ENCODE measurements around the gene ACP4. TPM values are rescaled to one million over a fixed set of nuclear protein-coding genes. Genes with fewer than 3 reads are reported as not detected.
"Not testable (repeated sequence)": the region's sequence is repeated elsewhere in the genome, so short reads cannot be mapped to it uniquely, and the experiment has no call there.

The ACP4 gene
- polyA plus RNA-seq, 3 donors, result not detected

DNA sequence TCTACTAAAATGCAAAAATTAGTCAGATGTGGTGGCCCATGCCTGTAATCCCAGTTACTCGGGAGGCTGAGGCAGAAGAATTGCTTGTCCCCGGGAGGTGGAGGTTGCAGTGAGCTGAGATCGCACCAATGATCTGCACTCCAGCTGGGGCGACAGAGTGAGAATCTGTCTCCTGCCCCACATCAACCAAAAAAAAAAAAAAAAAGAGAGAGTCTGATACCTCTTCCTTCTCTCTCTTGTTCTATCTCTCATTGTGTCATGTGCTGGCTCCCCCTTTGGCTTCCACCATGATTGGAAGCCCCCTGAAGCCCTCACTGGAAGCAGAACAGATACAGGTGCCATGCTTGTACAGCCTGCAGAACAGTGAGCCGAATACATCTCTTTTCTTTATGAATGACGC lies 46.7 kb upstream of the ACP4 start:
- Histone ChIP-seq H4K20me1 (ENCODE audit: insufficient read depth, low read length) (no peaks in the 10 kb centered on the region), H3K4me2 (replicated peaks; ENCODE audit: extremely low read depth, low read length, poor library complexity, severe bottlenecking) (no peak overlapping the region), H2AFZ (ENCODE audit: insufficient read depth, low read depth, low read length, poor library complexity, severe bottlenecking) (no peak overlapping the region), H3K36me3 (replicated peaks in 1 of 2; ENCODE audit: control insufficient read depth in 1 of 2, insufficient read depth in 2 of 2, low read length in 2 of 2) (no peaks in the 10 kb centered on the region), H3K4me3 (replicated peaks in 1 of 3; ENCODE audit: low read depth in 2 of 3, low read length in 3 of 3) (no peak overlapping the region), H3K79me2 (ENCODE audit: insufficient read depth, low read length) (no peaks in the 10 kb centered on the region), H3K9ac (ENCODE audit: insufficient read depth, low read length, poor library complexity, severe bottlenecking) (no peak overlapping the region), H3K4me1 (ENCODE audit: control insufficient read depth in 1 of 2, insufficient read depth in 2 of 2, low read length in 2 of 2) (no peaks in the 10 kb centered on the region), H3K27ac (ENCODE audit: low read depth in 1 of 2, low read length in 2 of 2) (no peak overlapping the region), H3K27me3 (ENCODE audit: control insufficient read depth in 2 of 2, insufficient read depth in 2 of 2, low read length in 2 of 2) (peaks cover 0 to 5% of the 10 kb centered on the region in 2 donors), H3K9me3 (replicated peaks in 1 of 2; ENCODE audit: control insufficient read depth in 1 of 2, insufficient read depth in 1 of 2, low read length in 2 of 2) (no peaks in the 10 kb centered on the region)
- WGBS (ENCODE audit: insufficient coverage), result 93% methylated on average over 3 of the region's 6 CpGs
- TF ChIP-seq, protein P1, sequence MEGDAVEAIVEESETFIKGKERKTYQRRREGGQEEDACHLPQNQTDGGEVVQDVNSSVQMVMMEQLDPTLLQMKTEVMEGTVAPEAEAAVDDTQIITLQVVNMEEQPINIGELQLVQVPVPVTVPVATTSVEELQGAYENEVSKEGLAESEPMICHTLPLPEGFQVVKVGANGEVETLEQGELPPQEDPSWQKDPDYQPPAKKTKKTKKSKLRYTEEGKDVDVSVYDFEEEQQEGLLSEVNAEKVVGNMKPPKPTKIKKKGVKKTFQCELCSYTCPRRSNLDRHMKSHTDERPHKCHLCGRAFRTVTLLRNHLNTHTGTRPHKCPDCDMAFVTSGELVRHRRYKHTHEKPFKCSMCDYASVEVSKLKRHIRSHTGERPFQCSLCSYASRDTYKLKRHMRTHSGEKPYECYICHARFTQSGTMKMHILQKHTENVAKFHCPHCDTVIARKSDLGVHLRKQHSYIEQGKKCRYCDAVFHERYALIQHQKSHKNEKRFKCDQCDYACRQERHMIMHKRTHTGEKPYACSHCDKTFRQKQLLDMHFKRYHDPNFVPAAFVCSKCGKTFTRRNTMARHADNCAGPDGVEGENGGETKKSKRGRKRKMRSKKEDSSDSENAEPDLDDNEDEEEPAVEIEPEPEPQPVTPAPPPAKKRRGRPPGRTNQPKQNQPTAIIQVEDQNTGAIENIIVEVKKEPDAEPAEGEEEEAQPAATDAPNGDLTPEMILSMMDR (IDR thresholded peaks at IDR 0.05), result no peak
- Mint-ChIP-seq H3K27me3 (ENCODE audit: low read depth in 3 of 3) (peaks cover 7 to 26% (median 15%) of the 10 kb centered on the region in 3 donors), H3K27ac (no peak overlapping the region), H3K36me3 (no peaks in the 10 kb centered on the region), H3K4me3 (no peak overlapping the region), H3K4me1 (peaks cover 2% of the 10 kb centered on the region), H3K9me3 (peaks cover 0 to 2% (median 0%) of the 10 kb centered on the region in 7 donors)
- intact Hi-C loops (cut with micrococcal nuclease), result no loop called here
- no peak for DNase-seq

DNA sequence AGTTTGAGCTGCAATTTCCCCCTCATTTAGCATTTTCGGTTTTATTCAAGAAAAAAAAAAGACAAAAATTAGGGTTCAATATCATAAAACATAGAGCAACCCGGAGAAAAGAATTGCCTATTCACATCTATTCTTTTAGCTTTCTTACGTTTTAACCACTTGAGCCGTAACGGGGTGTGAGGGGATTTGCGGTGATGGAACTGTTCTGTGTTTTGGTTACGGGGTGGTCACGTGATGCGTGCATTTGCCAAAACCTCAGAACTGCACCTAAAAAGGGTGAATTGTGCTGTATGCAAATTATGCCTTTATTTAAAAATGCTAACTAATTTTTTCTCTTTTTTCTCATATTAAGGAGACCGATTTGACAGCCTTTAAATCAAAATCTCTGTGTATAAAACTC lies 45.0 kb upstream of the ACP4 start:
- H2AFZ ChIP-seq (ENCODE audit: insufficient read depth, low read depth, low read length, poor library complexity, severe bottlenecking), result no peak overlapping the region
- H3K27me3 ChIP-seq (ENCODE audit: control insufficient read depth in 2 of 2, insufficient read depth in 2 of 2, low read length in 2 of 2), result peaks cover 0 to 5% of the 10 kb centered on the region in 2 donors
- intact Hi-C loops (cut with micrococcal nuclease), result no loop called here
- H3K36me3 ChIP-seq (replicated peaks in 1 of 2; ENCODE audit: control insufficient read depth in 1 of 2, insufficient read depth in 2 of 2, low read length in 2 of 2), result no peaks in the 10 kb centered on the region
- no peak overlapping the region for H3K27ac ChIP-seq (ENCODE audit: low read depth in 1 of 2, low read length in 2 of 2)
- H3K4me2 ChIP-seq (replicated peaks; ENCODE audit: extremely low read depth, low read length, poor library complexity, severe bottlenecking), result no peak overlapping the region
- no peaks in the 10 kb centered on the region for H4K20me1 ChIP-seq (ENCODE audit: insufficient read depth, low read length)
- Mint-ChIP-seq H3K27me3 (ENCODE audit: low read depth in 3 of 3) (peaks cover 11 to 18% (median 15%) of the 10 kb centered on the region in 3 donors), H3K4me3 (no peak overlapping the region), H3K36me3 (no peaks in the 10 kb centered on the region), H3K4me1 (no peaks in the 10 kb centered on the region), H3K9me3 (peaks cover 0 to 3% (median 0%) of the 10 kb centered on the region in 7 donors), H3K27ac (no peak overlapping the region)
- no CpG with 5 or more reads among the region's 10 CpGs for WGBS (ENCODE audit: insufficient coverage)
- no peaks in the 10 kb centered on the region for H3K9me3 ChIP-seq (replicated peaks in 1 of 2; ENCODE audit: control insufficient read depth in 1 of 2, insufficient read depth in 1 of 2, low read length in 2 of 2)
- H3K4me3 ChIP-seq (replicated peaks in 1 of 3; ENCODE audit: low read depth in 2 of 3, low read length in 3 of 3), result no peak overlapping the region
- no peaks in the 10 kb centered on the region for H3K4me1 ChIP-seq (ENCODE audit: control insufficient read depth in 1 of 2, insufficient read depth in 2 of 2, low read length in 2 of 2)
- H3K9ac ChIP-seq (ENCODE audit: insufficient read depth, low read length, poor library complexity, severe bottlenecking), result no peak overlapping the region
- no peaks in the 10 kb centered on the region for H3K79me2 ChIP-seq (ENCODE audit: insufficient read depth, low read length)
- no peak for DNase-seq
- TF ChIP-seq, protein P1 (IDR thresholded peaks at IDR 0.05), result no peak

DNA sequence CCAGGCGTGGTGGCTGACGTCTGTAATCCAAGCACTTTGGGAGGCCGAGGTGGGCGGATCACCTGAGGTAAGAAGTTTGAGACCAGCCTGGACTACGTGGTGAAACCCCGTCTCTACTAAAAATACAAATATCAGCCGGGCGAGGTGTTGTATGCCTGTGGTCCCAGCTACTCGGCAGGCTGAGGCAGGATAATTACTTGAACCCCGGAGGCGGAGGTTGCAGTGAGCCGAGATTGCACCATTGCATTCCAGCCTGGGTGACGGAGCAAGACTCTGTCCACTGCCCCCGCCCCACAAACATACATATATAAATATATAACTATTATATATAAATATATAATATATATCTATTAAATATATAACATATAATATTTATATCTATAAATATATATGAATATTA lies 43.1 kb upstream of the ACP4 start:
- H3K79me2 ChIP-seq (ENCODE audit: insufficient read depth, low read length); H3K9ac ChIP-seq (ENCODE audit: insufficient read depth, low read length, poor library complexity, severe bottlenecking); H3K9me3 ChIP-seq (replicated peaks in 1 of 2; ENCODE audit: control insufficient read depth in 1 of 2, insufficient read depth in 1 of 2, low read length in 2 of 2); H3K27ac Mint-ChIP-seq; H3K4me3 Mint-ChIP-seq; H3K4me2 ChIP-seq (replicated peaks; ENCODE audit: extremely low read depth, low read length, poor library complexity, severe bottlenecking); H3K36me3 ChIP-seq (replicated peaks in 1 of 2; ENCODE audit: control insufficient read depth in 1 of 2, insufficient read depth in 2 of 2, low read length in 2 of 2); H3K27me3 ChIP-seq (ENCODE audit: control insufficient read depth in 2 of 2, insufficient read depth in 2 of 2, low read length in 2 of 2); H3K4me1 ChIP-seq (ENCODE audit: control insufficient read depth in 1 of 2, insufficient read depth in 2 of 2, low read length in 2 of 2); H3K36me3 Mint-ChIP-seq; H2AFZ ChIP-seq (ENCODE audit: insufficient read depth, low read depth, low read length, poor library complexity, severe bottlenecking); H4K20me1 ChIP-seq (ENCODE audit: insufficient read depth, low read length); H3K9me3 Mint-ChIP-seq; intact Hi-C loops (cut with micrococcal nuclease); H3K27ac ChIP-seq (ENCODE audit: low read depth in 1 of 2, low read length in 2 of 2); DNase-seq; H3K4me1 Mint-ChIP-seq; H3K4me3 ChIP-seq (replicated peaks in 1 of 3; ENCODE audit: low read depth in 2 of 3, low read length in 3 of 3): not testable (repeated sequence)
- peaks cover 7 to 15% (median 10%) of the 10 kb centered on the region in 3 donors for H3K27me3 Mint-ChIP-seq (ENCODE audit: low read depth in 3 of 3)
- WGBS (ENCODE audit: insufficient coverage), result 94% methylated on average over 7 of the region's 14 CpGs

All from CD14-positive monocyte (primary cell).